Measurements from ENCODE around the gene ARRB1.

The ARRB1 gene

GRCh38 chr11:75225794-75226193 lies 125.7 kb downstream of the ARRB1 start:
- no peak for TF ChIP-seq CTCF (IDR thresholded peaks at IDR 0.05; ENCODE audit: extremely low read depth, insufficient read depth, missing control alignments)
- in situ Hi-C loops (cut with MboI; ENCODE audit: low pct_unique_long_range_greater_than_20kb, low sequenced_read_pairs, unreplicated experiment), result loop anchor here (25.0 kb wide), 1 partner anchor 112 kb away; no protein-coding TSS in a partner anchor
- DNase-seq (ENCODE audit: low spot score), result no peak

DNA sequence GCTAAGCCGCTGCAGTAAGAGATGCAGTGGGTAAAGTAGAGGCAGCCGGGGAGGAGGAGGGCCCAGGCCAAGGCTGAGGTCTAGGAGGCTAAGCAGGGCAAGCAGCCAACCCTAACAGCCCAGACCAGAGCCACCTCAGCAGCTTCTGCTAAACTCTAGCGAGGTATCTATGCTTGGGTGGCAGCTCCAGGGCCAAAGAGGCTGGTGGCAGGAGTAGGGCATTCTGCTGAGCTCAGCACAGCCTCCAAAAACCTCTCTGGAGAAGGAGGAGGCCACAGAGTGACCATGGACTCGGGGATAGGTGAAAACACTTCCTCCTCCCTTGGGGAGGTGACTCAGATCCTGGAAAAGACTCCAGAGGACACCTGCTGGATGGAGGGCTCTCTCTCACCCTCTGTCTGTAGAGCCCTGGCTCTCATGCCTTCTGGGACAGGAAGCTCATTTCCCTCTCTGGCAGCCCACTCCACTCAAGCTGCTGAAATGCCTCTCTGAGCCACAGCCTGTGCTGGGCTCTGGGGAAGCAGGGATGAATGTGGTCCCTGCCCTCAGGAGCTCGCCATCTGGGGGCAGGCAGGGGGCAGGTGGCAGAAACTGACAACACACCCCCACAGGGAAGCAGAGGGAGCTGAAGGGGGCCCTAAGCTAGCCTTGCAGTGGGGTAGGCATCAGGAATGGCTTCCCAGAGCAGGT lies 127.4 kb downstream of the ARRB1 start:
- no peak for DNase-seq (ENCODE audit: low spot score)
- TF ChIP-seq CTCF (IDR thresholded peaks at IDR 0.05; ENCODE audit: extremely low read depth, insufficient read depth, missing control alignments), result no peak
- in situ Hi-C loops (cut with MboI; ENCODE audit: low pct_unique_long_range_greater_than_20kb, low sequenced_read_pairs, unreplicated experiment), result loop anchor here (25.0 kb wide), 2 partner anchors 212 to 287 kb away; partner anchors contain the start of genes SPCS2 and XRRA1

GRCh38 chr11:75219869-75220268 lies 131.6 kb downstream of the ARRB1 start:
- in situ Hi-C loops (cut with MboI; ENCODE audit: low pct_unique_long_range_greater_than_20kb, low sequenced_read_pairs, unreplicated experiment), result loop anchor here (25.0 kb wide), 2 partner anchors 208 to 283 kb away; partner anchors contain the start of genes SPCS2 and XRRA1
- DNase-seq (ENCODE audit: low spot score), result no peak
- no peak for TF ChIP-seq CTCF (IDR thresholded peaks at IDR 0.05; ENCODE audit: extremely low read depth, insufficient read depth, missing control alignments)

GRCh38 chr11:75214843-75215242 lies 136.6 kb downstream of the ARRB1 start:
- no peak for TF ChIP-seq CTCF (IDR thresholded peaks at IDR 0.05; ENCODE audit: extremely low read depth, insufficient read depth, missing control alignments)
- no peak for DNase-seq (ENCODE audit: low spot score)
- in situ Hi-C loops (cut with MboI; ENCODE audit: low pct_unique_long_range_greater_than_20kb, low sequenced_read_pairs, unreplicated experiment), result loop anchor here (25.0 kb wide), 2 partner anchors 203 to 278 kb away; partner anchors contain the start of genes SPCS2 and XRRA1

DNA sequence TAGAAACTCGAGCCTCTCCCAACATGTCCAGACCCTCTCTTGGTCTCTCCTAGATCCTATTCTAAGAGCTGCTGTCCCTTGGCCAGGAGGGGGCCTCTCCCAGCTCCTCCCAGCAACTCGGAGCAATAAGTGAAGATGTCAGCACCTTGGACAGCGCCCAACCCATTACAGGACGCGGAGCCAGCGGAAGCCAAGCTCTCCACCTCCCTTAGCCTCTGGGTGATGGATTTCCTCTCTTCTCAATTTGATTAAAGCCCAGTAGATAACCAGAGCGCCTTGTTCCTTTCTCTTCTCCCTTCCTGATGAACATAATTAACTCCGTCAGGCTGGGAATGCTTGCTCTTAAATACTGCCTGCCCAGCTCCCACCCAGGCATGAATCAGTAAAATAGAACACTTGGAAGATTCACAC lies 137.0 kb downstream of the ARRB1 start:
- in situ Hi-C loops (cut with MboI; ENCODE audit: low pct_unique_long_range_greater_than_20kb, low sequenced_read_pairs, unreplicated experiment), result loop anchor here (25.0 kb wide), 2 partner anchors 202 to 277 kb away; partner anchors contain the start of genes SPCS2 and XRRA1
- TF ChIP-seq CTCF (IDR thresholded peaks at IDR 0.05; ENCODE audit: extremely low read depth, insufficient read depth, missing control alignments), result no peak
- peak; percentile 69 for DNase-seq (ENCODE audit: low spot score)

All from GM13977 (cell line).